ENCODE results near the gene UGT1A8.
A peak's percentile ranks its signal among the peaks of the same experiment; 100 is the strongest.

Gene UGT1A8

GRCh38 chr2:233799716-233800115 lies 182.3 kb downstream of the UGT1A8 start:
- no peak for DNase-seq (ENCODE audit: low spot score)

- no peak for DNase-seq (ENCODE audit: low spot score)
Measured at GRCh38 chr2:233800208-233800607, 182.8 kb downstream of the UGT1A8 start.

GRCh38 chr2:233801357-233802131 lies 184.1 kb downstream of the UGT1A8 start:
- peak; percentile 26 for DNase-seq (ENCODE audit: low spot score)

- DNase-seq (ENCODE audit: low spot score) = no peak
Measured at GRCh38 chr2:233802132-233802815, 184.8 kb downstream of the UGT1A8 start.

GRCh38 chr2:233803292-233803911 lies 186.0 kb downstream of the UGT1A8 start:
- no peak for DNase-seq (ENCODE audit: low spot score)

- DNase-seq (ENCODE audit: low spot score) = no peak
Measured at GRCh38 chr2:233803994-233804393, 186.6 kb downstream of the UGT1A8 start.

GRCh38 chr2:233807215-233807865 lies 189.9 kb downstream of the UGT1A8 start:
- DNase-seq (ENCODE audit: low spot score) = no peak

- DNase-seq (ENCODE audit: low spot score) = no peak
Measured at GRCh38 chr2:233807966-233808935, 190.8 kb downstream of the UGT1A8 start.

GRCh38 chr2:233810385-233810784 lies 193.0 kb downstream of the UGT1A8 start:
- DNase-seq (ENCODE audit: low spot score) = no peak

GRCh38 chr2:233811087-233811486 lies 193.7 kb downstream of the UGT1A8 start:
- DNase-seq (ENCODE audit: low spot score) = no peak

GRCh38 chr2:233811732-233812131 lies 194.3 kb downstream of the UGT1A8 start:
- DNase-seq (ENCODE audit: low spot score) = no peak

- DNase-seq (ENCODE audit: low spot score) = no peak
Measured at GRCh38 chr2:233813236-233814055, 196.0 kb downstream of the UGT1A8 start.

GRCh38 chr2:233814056-233814835 lies 196.8 kb downstream of the UGT1A8 start:
- peak; percentile 30 for DNase-seq (ENCODE audit: low spot score)

GRCh38 chr2:233815861-233816260 lies 198.4 kb downstream of the UGT1A8 start:
- no peak for DNase-seq (ENCODE audit: low spot score)

- no peak for DNase-seq (ENCODE audit: low spot score)
Measured at GRCh38 chr2:233816334-233816733, 198.9 kb downstream of the UGT1A8 start.

- no peak for DNase-seq (ENCODE audit: low spot score)
Measured at GRCh38 chr2:233816771-233817170, 199.3 kb downstream of the UGT1A8 start.

- no peak for DNase-seq (ENCODE audit: low spot score)
Measured at GRCh38 chr2:233817361-233817911, 200.0 kb downstream of the UGT1A8 start.

GRCh38 chr2:233817995-233818638 lies 200.7 kb downstream of the UGT1A8 start:
- no peak for DNase-seq (ENCODE audit: low spot score)
